NCI-H2081 treated with DMSO at 0.1 percent for 48 hours (cell line): Measurements from ENCODE around the gene FMN1.
"Not testable (repeated sequence)": the region's sequence is repeated elsewhere in the genome, so short reads cannot be mapped to it uniquely, and the experiment has no call there.

Source experiments
- DNase-seq: peaks from one replicate; lab custom pipeline; 2025; lab: John Stamatoyannopoulos, UW

FMN1 gene

GRCh38 chr15:32859251-32859650 lies 335.3 kb downstream of the FMN1 start:
- DNase-seq: no peak

DNA sequence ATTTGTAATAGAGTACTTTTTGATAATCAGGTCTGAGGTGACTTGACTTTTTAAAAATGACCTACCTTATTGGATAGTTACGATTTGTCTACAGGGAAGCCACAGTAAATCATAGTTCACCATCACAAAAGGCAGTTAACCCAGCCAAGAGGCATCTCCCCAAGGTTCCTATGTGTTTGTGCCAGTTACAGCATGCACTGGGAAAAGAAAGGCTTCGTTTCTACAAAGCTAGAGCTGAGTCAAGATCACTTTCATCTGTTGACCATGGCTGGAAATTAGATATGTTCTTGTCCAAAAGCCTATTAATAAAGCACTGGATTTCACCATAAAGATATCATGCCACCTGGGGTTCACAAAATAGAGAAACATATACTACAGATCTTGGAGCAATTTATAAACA lies 336.8 kb downstream of the FMN1 start:
- DNase-seq: no peak

DNA sequence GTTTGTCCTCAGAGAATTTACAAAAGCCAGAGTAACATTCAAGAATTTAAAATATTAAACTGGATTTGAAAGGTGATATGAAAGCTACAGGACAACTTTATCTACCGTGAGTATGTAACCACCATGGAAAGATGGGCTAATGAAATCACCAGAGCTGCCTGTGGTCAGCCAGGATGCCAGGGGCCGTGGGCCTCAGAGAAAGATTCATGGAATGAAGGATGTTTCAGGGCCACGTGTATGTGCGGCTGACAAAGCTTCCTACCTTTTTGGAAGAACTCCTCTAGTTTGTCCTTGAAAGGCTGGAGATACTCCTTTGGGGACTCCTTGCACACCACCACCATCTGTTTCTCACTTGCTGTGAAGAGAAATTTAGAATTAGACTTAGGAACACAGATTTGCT lies 337.8 kb downstream of the FMN1 start:
- DNase-seq: no peak

- no peak for DNase-seq
Observed at GRCh38 chr15:32855942-32856341, 338.6 kb downstream of the FMN1 start.

GRCh38 chr15:32853592-32853991 lies 340.9 kb downstream of the FMN1 start:
- no peak for DNase-seq

DNA sequence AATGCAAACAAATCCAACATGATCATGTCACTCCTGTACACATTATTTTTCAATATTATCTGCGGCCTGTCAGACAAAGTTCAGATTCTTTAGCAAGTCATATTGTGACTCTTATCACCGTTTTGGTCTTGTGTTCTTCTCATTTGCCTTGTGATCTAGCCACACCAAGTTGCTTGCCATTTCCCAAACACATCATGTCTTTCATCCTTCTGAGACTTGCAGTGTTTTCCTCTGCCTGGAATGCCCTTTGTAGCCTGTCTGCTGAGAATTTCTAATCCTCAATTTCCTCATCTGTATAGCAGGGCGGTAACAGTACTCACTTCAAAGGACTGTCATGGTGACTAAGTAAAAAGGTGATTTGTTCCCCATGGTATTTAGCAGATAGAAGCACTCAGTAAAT lies 341.7 kb downstream of the FMN1 start:
- no peak for DNase-seq

DNA sequence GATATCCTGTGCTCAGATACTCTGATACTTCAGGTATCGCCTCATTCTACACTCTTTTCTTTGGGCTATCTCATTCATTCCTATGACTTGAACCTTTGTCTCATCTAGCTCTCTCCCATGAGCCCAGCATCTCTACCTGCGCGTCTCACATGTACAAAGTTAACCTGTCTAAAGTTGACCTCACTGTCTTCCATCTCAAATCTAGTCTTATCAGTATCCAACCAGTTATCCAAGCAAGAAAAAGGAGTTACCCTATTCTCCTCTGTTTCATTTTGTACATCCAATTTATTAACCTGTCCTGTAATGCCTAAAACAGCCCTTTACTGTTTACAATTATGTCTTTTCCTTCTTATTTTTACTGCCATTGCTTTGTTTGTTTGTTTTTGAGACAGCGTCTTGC lies 342.5 kb downstream of the FMN1 start:
- DNase-seq: no peak

DNA sequence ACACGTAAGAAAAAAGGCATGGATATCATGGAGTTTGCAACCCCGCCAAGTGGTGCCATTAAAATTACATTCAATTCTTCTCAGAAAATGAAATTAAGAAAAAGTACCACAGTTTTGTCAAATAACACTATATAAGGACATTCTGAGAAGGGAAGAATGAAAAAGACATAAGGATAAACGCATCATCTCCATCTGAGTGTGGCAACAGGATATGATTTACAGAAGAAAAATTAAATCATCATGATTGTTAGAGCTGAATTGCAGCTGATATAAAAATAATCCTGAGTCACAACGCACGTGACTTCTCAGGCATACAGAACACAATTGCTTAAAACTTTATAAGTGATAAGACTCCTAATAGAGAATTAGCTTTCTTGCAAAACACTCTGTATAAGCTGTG lies 342.9 kb downstream of the FMN1 start:
- no peak for DNase-seq

DNA sequence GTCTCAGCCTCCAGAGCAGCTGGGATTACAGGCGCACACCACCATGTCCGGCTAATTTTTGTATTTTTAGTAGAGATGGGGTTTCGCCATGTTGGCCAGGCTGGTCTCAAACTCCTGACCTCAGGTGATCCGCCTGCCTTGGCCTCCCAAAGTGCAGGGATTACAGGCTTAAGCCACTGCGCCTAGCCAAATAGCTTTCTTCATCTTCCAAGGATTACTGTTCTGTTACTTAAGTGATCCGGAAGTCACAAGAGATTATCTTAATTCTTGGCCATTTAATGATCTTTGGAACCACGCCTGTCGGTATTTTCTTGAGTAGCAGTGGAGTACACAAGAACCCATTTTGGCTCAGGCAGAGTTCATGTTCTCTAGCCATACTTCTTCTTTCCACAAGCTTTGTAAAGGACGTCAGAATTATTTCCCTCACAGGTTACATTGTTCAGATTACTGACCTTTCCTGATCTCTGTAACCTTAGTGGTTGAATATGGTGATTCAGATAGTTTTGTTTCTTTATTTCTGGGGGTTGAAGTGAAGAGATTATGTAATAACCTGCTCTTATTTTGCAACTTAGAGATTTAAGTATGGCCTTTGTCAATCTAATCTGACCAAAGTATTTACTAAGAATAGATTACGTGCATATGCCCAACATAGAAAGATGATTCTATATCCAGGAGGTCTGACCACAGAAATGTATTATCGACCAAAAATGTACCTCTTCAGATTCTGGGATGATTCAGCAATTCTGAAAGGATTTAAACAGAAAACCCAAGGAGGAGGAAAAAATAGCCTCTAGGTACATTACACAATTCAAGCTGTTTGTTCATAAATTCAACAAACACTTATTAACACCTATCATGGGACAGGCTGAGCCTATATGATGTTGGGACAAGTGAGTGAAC lies 344.5 kb downstream of the FMN1 start:
- DNase-seq: no peak

DNA sequence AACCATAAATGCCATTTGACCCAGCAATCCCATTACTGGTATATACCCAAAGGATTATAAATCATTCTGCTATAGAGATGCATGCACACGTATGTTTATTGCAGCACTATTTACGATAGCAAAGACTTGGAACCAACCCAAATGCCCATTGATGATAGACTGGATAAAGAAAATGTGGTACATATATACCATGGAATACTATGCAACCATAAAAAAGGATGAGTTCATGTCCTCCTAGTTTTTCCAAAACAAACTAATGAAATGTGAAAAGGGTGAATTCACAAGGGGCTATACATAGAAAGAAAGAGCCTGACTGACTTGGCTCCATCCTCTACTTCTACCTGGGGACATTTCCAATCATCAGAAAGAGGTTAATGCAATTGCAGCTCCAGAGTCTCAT lies 347.8 kb downstream of the FMN1 start:
- DNase-seq: not testable (repeated sequence)

DNA sequence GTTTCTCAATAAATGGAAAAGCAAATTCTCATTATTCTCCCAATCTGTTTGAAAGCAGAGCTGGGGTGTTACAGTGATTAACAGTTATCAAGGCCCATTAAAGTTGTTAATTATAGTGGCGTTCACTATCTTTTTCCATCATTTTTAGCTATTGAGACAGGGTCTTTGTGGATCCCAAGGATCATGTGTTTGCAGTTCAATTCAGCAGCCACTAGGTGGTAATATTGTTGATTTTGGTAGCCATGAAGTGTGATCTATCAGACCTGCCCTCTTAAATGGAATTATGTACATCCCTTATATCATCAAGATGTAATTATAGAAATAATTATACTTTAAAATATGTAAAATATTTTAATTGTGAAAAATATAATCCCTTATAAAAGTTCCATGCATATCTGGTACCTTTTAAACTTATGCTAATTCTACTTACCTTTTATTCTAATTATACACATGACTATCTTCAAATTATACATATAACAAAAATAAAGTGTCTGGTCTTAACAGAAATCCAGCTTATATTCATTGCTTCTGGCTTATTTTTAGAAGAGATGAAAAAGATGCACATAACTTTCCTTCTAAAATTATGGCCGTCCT lies 350.3 kb downstream of the FMN1 start:
- DNase-seq: peak; percentile 54

GRCh38 chr15:32843219-32843815 lies 351.2 kb downstream of the FMN1 start:
- DNase-seq: peak; percentile 47

GRCh38 chr15:32842081-32842480 lies 352.4 kb downstream of the FMN1 start:
- no peak for DNase-seq

GRCh38 chr15:32840507-32841245 lies 353.8 kb downstream of the FMN1 start:
- no peak for DNase-seq

- peak; percentile 24 for DNase-seq
Observed at GRCh38 chr15:32838820-32839219, 355.7 kb downstream of the FMN1 start.

DNA sequence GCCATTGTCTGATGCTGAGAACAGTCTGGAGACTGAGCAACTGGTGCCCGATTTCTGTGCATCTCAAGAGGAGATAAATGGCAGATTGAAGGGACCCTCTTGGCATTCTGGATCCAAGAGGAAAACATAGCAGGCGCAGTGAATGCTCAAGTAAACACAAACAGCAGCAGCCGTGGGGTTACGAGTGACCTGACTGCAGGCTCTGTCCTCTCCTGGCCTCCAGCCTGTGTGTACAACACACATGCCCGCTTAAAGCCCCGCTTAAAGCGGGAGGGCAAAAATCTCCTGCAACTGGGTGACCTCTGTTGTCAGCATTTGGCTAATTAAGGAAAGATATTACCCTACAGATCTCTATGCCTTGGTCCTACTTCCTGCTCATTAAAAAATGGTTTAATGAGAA lies 356.2 kb downstream of the FMN1 start:
- no peak for DNase-seq

DNA sequence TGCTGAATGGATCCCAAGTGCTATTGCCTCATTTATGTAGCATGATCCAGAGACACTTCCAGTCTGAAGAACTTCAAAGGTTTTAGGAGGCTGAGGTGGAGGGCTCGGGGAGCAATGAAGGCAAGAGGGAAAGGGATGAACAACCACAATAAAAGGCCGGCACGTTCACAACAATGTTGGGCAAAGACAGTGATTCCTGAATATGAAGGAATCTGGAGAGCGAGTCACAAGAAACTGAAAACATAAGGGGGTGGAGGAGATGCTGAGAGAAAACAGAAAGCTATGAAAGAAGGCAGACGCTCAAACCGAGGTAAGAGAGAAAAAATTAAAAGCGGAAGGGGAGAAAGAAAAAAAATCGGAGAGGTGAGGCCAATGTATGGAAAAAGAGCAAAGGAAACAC lies 356.6 kb downstream of the FMN1 start:
- no peak for DNase-seq

GRCh38 chr15:32834156-32834555 lies 360.4 kb downstream of the FMN1 start:
- no peak for DNase-seq

- DNase-seq: no peak
Observed at GRCh38 chr15:32833379-32833821, 361.1 kb downstream of the FMN1 start.

GRCh38 chr15:32831485-32831884 lies 363.0 kb downstream of the FMN1 start:
- DNase-seq: no peak

- no peak for DNase-seq
Observed at GRCh38 chr15:32830241-32830640, 364.3 kb downstream of the FMN1 start.

DNA sequence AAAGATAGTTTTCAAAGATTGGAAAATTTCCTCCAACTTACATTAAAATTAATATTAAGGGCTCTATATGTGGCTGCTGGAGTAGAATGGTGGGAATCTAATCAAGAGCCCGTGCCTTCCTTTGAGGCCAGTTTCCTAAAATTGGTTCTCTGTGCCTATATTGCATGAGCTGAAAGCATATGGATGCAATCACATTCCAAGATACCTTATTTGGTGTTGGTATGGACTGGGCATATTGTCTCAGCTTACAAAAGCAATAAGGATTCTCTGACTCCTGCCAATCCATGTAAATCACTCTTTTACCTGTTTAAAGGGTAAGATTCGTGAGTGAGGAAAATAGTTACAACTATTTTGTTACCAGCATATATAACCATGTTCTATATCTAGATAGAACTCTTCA lies 365.1 kb downstream of the FMN1 start:
- no peak for DNase-seq
